Measurements from ENCODE around the gene DISP2.
A peak's percentile ranks its signal among the peaks of the same experiment; 100 is the strongest.

DISP2 gene

DNA sequence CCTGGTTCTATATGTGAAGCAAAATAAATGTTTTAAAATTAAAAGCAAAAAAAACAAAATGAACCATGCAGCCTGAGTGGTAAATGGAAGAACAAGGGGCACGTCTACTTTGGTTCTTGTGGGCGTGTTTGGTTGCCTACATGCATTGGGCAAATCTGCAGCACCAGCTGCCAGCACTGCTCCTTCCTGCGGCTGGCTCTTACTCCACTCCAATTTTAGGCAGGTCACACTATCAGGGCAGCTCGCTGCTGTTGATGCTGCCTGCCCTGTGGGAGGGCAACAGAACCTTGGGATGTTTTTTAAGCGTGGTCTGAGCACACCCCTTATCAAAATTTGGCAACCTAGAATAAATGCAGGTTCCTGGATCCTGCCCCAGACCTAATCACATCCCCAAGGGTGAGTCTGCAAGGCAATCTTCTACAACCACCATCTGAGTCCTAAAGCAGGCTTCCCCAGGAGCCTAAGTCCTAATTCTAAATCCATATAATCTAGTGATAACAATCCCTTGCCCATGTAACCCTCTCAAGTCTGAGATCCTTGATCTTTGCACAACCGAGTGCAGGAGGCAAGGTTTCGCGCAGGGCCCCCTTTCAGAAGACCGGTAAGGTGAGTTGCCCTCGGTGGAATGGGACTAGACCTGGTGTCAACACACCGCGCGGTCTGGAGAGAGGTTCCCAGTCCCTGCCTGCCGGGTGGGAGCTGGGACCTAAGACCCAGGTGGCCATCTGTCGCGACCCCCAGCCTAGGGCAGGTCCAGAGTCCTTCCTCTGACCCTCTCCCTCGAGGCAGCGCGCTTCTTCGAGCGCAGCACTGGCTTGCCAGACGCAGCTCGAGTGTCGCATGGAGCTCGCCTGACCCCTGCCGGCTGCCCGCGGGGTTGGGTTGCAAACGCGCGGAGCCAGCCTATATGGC, 63.5 kb downstream of the DISP2 start:
- DNase-seq (ENCODE audit: low read depth): peak; percentile 60
- TF ChIP-seq, protein P1, sequence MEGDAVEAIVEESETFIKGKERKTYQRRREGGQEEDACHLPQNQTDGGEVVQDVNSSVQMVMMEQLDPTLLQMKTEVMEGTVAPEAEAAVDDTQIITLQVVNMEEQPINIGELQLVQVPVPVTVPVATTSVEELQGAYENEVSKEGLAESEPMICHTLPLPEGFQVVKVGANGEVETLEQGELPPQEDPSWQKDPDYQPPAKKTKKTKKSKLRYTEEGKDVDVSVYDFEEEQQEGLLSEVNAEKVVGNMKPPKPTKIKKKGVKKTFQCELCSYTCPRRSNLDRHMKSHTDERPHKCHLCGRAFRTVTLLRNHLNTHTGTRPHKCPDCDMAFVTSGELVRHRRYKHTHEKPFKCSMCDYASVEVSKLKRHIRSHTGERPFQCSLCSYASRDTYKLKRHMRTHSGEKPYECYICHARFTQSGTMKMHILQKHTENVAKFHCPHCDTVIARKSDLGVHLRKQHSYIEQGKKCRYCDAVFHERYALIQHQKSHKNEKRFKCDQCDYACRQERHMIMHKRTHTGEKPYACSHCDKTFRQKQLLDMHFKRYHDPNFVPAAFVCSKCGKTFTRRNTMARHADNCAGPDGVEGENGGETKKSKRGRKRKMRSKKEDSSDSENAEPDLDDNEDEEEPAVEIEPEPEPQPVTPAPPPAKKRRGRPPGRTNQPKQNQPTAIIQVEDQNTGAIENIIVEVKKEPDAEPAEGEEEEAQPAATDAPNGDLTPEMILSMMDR (conservative IDR thresholded peaks at IDR 0.05; ENCODE audit: control insufficient read depth, insufficient read depth, low read depth, low read length): peak; percentile 86
- H3K4me3 ChIP-seq (ENCODE audit: control insufficient read depth, low read depth, low read length): no peak overlapping the region

DNA sequence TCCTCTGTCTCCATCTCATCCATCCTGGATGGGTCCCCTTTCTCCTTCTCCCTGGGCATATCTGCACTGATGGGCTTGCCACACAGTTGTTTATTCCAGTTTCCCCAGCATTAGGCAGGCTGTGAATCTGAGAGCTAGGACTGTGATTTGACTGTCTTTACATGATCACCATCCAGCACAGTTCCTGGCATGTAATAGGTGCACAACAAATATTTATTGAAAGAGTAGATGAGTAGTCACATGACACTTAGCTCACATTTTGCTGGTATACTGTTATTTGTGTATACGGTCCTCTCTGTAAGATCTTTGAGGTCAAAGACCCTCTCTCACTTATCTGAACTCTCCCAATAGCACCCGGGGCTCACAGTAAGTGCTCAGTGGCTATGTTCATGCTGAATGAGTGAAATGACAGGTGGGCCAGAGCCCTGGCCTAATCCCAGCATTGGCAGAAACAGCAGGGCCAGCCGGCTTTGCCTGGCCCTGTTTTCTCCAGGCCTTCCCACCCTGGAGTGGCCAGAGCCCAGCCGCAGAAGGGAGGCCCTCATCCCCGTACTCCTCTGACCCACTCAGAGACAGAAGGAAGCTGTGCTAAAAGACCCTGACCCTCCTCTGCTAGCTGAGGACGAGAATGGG, 66.6 kb downstream of the DISP2 start:
- no peak for DNase-seq (ENCODE audit: low read depth)
- TF ChIP-seq, protein P1 (conservative IDR thresholded peaks at IDR 0.05; ENCODE audit: control insufficient read depth, insufficient read depth, low read depth, low read length): no peak
- no peak overlapping the region for H3K4me3 ChIP-seq (ENCODE audit: control insufficient read depth, low read depth, low read length)

DNA sequence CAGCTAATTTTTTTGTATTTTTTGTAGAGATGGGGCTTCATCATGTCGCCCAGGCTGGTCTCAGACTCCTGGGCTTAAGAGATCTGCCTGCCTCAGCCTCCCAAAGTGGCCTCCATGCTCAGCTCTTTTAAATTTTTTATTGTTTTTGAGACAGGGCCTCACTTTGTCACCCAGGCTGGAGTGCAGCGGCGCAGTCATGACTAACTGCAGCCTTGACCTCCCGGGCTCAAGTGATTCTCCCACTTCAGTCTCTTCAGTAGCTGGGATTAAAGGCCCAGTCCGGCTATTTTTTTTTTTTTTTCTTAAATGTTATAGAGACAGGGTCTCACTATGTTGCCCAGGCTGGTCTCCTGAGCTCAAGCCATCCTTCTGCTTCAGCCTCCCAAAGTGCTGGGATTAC, 67.7 kb downstream of the DISP2 start:
- H3K4me3 ChIP-seq (ENCODE audit: control insufficient read depth, low read depth, low read length): no peak overlapping the region
- DNase-seq (ENCODE audit: low read depth): no peak
- TF ChIP-seq, protein P1 (conservative IDR thresholded peaks at IDR 0.05; ENCODE audit: control insufficient read depth, insufficient read depth, low read depth, low read length): no peak

DNA sequence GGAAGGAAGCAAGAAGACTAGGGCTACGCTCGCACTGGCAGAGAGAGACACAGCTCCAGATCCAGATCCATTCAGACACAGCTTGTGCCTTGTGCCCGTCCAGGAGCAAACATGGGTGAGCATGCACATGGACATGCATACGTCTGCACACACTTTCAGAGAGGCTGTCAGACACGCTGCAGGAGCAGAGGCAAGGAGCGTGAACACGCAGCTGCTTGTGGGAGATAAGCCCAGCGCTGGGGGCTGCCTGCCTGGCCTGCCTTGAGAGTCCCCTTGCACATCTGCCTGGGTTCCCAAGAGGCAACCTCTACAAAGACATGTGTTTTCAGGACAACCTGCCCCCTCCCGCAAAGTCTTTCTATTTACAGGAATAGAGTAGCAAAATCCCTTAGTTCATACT, 69.2 kb downstream of the DISP2 start:
- H3K4me3 ChIP-seq (ENCODE audit: control insufficient read depth, low read depth, low read length): no peak overlapping the region
- no peak for DNase-seq (ENCODE audit: low read depth)
- TF ChIP-seq, protein P1 (conservative IDR thresholded peaks at IDR 0.05; ENCODE audit: control insufficient read depth, insufficient read depth, low read depth, low read length): no peak

DNA sequence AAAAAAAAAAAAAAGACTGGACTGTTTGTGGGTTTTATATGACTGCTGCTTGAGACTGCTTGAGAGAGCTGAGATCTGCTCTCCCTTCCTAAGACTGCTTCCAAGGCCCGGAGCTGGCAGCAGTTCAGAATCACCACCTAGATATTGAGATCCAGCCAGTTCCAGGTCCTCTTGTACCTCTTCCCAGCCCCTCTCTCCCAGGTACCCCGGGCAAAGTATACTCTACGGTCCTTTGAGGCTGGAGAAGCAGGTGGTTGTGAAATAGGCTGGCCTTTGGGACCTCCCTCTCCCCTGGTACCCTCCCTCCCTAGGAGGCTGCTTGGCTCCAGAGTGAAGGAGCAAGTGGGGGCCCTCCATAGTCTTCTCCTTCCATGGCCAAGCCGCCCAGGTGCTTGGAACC, 70.2 kb downstream of the DISP2 start:
- TF ChIP-seq, protein P1 (conservative IDR thresholded peaks at IDR 0.05; ENCODE audit: control insufficient read depth, insufficient read depth, low read depth, low read length): no peak
- no peak overlapping the region for H3K4me3 ChIP-seq (ENCODE audit: control insufficient read depth, low read depth, low read length)
- DNase-seq (ENCODE audit: low read depth): no peak
